ENCODE measurements around the gene CIAO2B.

The CIAO2B gene

GRCh38 chr16:66891797-66892196, 42.4 kb downstream of the CIAO2B start:
- in situ Hi-C loops (cut with MboI; ENCODE audit: low sequenced_read_pairs): no loop called here

GRCh38 chr16:66891360-66891759, 42.8 kb downstream of the CIAO2B start:
- in situ Hi-C loops (cut with MboI; ENCODE audit: low sequenced_read_pairs): no loop called here

GRCh38 chr16:66890799-66891198, 43.4 kb downstream of the CIAO2B start:
- in situ Hi-C loops (cut with MboI; ENCODE audit: low sequenced_read_pairs): no loop called here

GRCh38 chr16:66889622-66890021, 44.6 kb downstream of the CIAO2B start:
- in situ Hi-C loops (cut with MboI; ENCODE audit: low sequenced_read_pairs): no loop called here

GRCh38 chr16:66888647-66889615, 45.3 kb downstream of the CIAO2B start:
- in situ Hi-C loops (cut with MboI; ENCODE audit: low sequenced_read_pairs): no loop called here

GRCh38 chr16:66886914-66887313, 47.3 kb downstream of the CIAO2B start:
- in situ Hi-C loops (cut with MboI; ENCODE audit: low sequenced_read_pairs): no loop called here

GRCh38 chr16:66886321-66886720, 47.9 kb downstream of the CIAO2B start:
- in situ Hi-C loops (cut with MboI; ENCODE audit: low sequenced_read_pairs): no loop called here

- in situ Hi-C loops (cut with MboI; ENCODE audit: low sequenced_read_pairs): no loop called here
These were observed 48.7 kb downstream of the CIAO2B start for GRCh38 chr16:66885491-66885890.

GRCh38 chr16:66882702-66883101, 51.5 kb downstream of the CIAO2B start:
- in situ Hi-C loops (cut with MboI; ENCODE audit: low sequenced_read_pairs): no loop called here
